Measurements from ENCODE around the gene RPH3AL. TPM values are rescaled to one million over a fixed set of nuclear protein-coding genes. Genes with fewer than 3 reads are reported as not detected.

The RPH3AL gene
- total RNA-seq, 1 experiment from 2014 or later, result 3.0 TPM

- H3K14ac ChIP-seq (ENCODE audit: insufficient read depth, low read length), result no peak within 1 kb of the TSS
- H3K27me3 Mint-ChIP-seq (ENCODE audit: low read depth), result peaks cover 84% of the 10 kb centered on the region
- no peak within 1 kb of the TSS for H4K8ac ChIP-seq (replicated peaks; ENCODE audit: insufficient read length, low read depth, low read length)
- peak within 1 kb of the TSS; percentile 16 for H3K4me2 ChIP-seq (ENCODE audit: insufficient read depth, insufficient read length, low read length)
- peak within 1 kb of the TSS; percentile 51 to 76 for H3K4me3 Mint-ChIP-seq
- H3K4me1 Mint-ChIP-seq, result peaks cover 17 to 24% of the 10 kb centered on the region in 2 experiments
- no peak within 1 kb of the TSS for H3K27ac ChIP-seq (ENCODE audit: insufficient read length, low read depth, low read length)
- H3K27me3 ChIP-seq (ENCODE audit: insufficient read depth, low read length), result peaks cover 11% of the 10 kb centered on the region; the same call in 1 of the 2 replicates
- H3K9me3 ChIP-seq (ENCODE audit: control insufficient read depth, low read depth, low read length), result no peaks in the 10 kb centered on the region
- H3K4ac ChIP-seq (ENCODE audit: low read depth, low read length), result no peak within 1 kb of the TSS
- H3K9ac ChIP-seq (ENCODE audit: extremely low read depth, insufficient read length, low read length), result no peak within 1 kb of the TSS
- peaks cover 4% of the 10 kb centered on the region for H3K23me2 ChIP-seq (ENCODE audit: insufficient read length, low read depth, low read length, poor library complexity, severe bottlenecking)
- no peaks in the 10 kb centered on the region for H3K79me1 ChIP-seq (ENCODE audit: insufficient read depth, low read depth, low read length, poor library complexity, severe bottlenecking)
- H2BK15ac ChIP-seq (ENCODE audit: low read depth, low read length), result no peak within 1 kb of the TSS
- H3K27ac Mint-ChIP-seq, result 0 out of 7 replicates have a peak within 1 kb of the TSS, but pooled peaks of 1 of the 3 experiments have one; percentile 38
- no peak within 1 kb of the TSS for H4K5ac ChIP-seq (ENCODE audit: insufficient read length, low read depth, low read length)
- no peak within 1 kb of the TSS for H2BK120ac ChIP-seq (ENCODE audit: low read depth, low read length, poor library complexity, severe bottlenecking)
- no peak within 1 kb of the TSS for H4K91ac ChIP-seq (ENCODE audit: insufficient read length, low read depth, low read length)
- no peak for TF ChIP-seq CTCF (conservative IDR thresholded peaks at IDR 0.05)
- no peak within 1 kb of the TSS for H2BK20ac ChIP-seq (ENCODE audit: low read depth, low read length, poor library complexity, severe bottlenecking)
- H3K18ac ChIP-seq (ENCODE audit: insufficient read length, low read depth, low read length), result no peak within 1 kb of the TSS
- no peak within 1 kb of the TSS for H3T11ph ChIP-seq (ENCODE audit: low read length)
- H2AFZ ChIP-seq (ENCODE audit: low read length), result no peak within 1 kb of the TSS
- H3K79me2 ChIP-seq (ENCODE audit: insufficient read depth, low read length), result no peaks in the 10 kb centered on the region
- no peak within 1 kb of the TSS for H2AK5ac ChIP-seq (ENCODE audit: insufficient read length, low read length)
- H3K4me1 ChIP-seq (ENCODE audit: insufficient read depth, low read length), result no peaks in the 10 kb centered on the region
- no peak within 1 kb of the TSS for H2BK12ac ChIP-seq (ENCODE audit: insufficient read length, low read depth, low read length)
- no peaks in the 10 kb centered on the region; a peak in 1 of 7 replicates for H3K36me3 Mint-ChIP-seq (ENCODE audit: insufficient read depth in 1 of 3, low read depth in 3 of 3)
- H3K9me3 Mint-ChIP-seq, result no peaks in the 10 kb centered on the region; a peak in 1 of 5 replicates
- H3K56ac ChIP-seq (ENCODE audit: insufficient read length, low read depth, low read length), result no peak within 1 kb of the TSS
- H3K23ac ChIP-seq (ENCODE audit: insufficient read length, low read depth, low read length), result no peak within 1 kb of the TSS
- H4K20me1 ChIP-seq (ENCODE audit: control insufficient read depth, insufficient read depth, insufficient read length), result no peaks in the 10 kb centered on the region
- DNase-seq, result peak; percentile 66
- H2BK5ac ChIP-seq (ENCODE audit: insufficient read length, low read length), result no peak within 1 kb of the TSS
- WGBS (ENCODE audit: extremely low coverage, insufficient read length, low lambda C conversion rate), result no CpG with 5 or more reads among the region's 120 CpGs
These were observed 171.2 kb downstream of the RPH3AL start, which contains the start of gene DOC2B for GRCh38 chr17:181245-182049. Gene DOC2B (minus strand): TSS chr17:181650. CDS start chr17:181479, 171 bp downstream.

Data from H9 (cell line).